ENCODE measurements around the gene ISG15.
"Not testable (repeated sequence)": the region's sequence is repeated elsewhere in the genome, so short reads cannot be mapped to it uniquely, and the experiment has no call there.

Gene ISG15

DNA sequence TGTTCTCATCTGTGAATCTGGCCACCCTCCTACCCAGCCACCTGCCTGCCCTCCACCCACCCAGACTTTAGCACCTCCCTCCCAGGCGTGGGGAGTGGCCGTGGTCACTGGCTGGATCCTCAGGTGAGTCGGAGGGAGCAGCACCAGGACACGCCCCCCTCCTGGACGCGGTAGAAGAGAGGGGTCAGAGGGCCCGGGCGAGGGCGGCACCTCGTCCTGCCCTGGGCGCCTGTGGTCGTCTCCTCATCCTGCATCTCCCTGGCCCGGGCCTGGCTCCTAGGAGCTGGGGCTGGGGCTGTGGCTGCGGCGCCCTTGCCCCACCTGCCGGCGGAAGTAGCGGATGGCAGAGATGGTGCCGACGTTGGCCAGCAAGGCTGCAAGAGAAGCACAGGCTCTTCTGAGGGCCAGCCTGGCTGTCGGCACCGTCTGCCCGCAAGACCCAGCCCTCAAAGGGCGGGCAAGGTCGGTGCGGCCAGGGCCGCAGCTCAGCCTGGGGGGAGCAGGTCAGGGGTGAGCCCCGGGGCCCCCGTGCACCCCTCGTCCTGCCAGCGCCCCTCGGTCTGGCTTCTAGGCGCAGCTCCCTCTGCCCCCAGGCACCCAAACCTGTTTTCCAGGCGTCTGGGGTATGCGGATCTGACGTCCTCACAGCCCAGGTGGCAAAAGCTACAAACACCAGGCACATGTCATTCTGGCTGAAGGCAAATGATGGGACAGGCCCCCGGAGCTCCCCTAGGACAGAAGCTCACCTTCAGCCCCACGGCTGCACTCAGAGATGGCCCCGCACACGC is 37.2 kb upstream of the ISG15 start:
- DNase-seq = peak in 1 of 2 experiments; percentile 41

DNA sequence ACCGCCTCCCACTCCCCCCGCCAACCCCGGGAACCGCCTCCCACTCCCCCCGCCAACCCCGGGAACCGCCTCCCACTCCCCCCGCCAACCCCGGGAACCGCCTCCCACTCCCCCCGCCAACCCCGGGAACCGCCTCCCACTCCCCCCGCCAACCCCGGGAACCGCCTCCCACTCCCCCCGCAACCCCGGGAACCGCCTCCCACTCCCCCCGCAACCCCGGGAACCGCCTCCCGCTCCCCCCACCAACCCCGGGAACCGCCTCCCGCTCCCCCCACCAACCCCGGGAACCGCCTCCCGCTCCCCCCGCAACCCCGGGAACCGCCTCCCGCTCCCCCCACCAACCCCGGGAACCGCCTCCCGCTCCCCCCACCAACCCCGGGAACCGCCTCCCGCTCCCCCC is 36.5 kb upstream of the ISG15 start:
- not testable (repeated sequence) for DNase-seq

DNA sequence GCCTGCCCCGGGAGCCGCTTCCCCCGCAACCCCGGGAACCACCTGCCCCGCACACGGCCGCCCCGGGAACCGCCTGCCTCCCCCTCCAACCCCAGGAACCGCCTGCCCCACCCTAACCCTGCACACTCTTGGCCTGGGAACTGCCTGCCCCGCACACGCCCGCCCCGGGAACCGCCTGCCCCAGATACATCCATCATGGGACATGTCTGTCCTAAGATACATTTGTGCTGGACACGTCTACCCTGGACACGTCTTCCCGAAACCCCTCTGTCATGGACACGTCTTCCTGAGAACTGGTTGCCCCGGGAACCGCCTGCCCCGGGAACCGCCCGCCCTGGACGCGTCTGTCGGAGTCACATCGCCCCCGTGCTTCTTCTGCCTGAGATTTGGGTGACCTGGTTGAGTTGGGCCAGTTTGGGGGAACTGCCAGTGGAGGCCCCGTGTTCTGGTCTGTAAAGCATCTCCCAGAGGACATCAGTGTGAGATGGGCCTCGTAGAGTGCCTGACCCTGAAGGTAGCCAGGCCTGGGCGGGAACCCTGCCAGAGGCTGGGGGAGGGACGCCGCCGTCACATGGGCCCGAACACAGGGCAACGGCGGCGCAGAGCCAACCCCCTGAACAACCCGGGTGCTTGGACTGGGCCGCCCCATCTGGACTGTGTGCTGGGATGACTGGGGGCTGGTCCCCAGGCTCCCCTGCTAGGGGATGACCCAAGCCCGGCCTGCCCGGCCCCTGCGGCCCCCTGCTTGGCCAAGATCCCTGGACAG is 35.0 kb upstream of the ISG15 start:
- DNase-seq = no peak

DNA sequence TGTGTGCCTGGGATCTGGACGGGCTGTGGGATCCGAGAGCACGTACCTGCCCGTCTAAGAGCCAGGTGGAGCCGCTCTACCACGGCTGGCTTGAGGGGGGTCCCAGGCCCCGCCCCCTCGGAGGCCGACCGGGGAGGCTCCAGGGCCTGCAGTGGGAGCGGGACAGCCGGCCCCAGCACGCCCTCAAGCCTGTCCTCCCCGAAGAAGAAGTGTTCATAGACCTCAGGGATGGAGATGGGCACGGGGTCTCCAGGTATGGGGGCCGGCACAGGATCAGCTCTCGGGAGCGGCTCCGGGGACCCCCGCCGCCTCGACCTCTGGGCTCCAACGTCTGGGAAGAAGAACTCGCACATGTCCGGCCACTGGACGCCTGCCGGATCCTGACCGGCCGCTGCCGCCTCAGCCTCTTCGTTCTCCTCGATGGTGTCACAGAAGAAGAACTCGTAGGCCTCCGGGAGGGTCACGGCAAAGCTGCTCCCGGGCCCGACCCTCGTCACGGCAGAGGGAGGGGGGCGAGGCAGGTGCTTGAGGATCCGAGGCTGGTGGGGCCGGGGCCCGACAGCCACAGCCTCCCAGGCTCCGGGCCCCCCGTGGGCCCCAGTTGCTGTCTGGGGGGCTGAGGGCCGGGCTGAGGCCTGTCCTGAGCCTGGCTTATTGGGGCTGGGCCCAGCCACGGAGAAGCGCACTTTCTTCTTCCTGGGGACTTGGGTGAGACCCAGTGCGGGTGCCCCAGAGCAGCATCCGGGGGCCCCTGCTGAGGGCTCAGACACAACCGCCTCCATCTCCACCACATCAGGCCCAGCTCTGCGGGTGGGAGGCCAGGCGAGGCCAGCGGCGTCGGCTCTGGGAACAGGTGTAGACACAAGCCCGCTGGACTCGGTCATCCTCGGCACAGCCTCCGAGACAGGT is 34.2 kb upstream of the ISG15 start:
- no peak for DNase-seq

DNA sequence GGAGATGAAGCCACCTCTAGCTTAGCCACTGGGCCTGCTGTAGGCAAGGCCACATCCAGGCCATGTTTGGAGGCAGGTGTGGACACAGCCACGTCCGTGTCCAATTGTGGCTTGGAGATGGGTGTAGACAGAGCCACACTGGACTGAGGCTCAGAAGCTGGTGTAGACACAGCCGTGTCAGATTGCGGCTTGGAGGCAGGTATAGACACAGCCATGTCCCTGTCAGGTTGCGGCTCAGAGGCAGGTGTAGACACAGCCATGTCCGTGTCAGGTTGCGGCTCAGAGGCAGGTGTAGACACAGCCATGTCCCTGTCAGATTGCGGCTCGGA is 33.6 kb upstream of the ISG15 start:
- no peak for DNase-seq

DNA sequence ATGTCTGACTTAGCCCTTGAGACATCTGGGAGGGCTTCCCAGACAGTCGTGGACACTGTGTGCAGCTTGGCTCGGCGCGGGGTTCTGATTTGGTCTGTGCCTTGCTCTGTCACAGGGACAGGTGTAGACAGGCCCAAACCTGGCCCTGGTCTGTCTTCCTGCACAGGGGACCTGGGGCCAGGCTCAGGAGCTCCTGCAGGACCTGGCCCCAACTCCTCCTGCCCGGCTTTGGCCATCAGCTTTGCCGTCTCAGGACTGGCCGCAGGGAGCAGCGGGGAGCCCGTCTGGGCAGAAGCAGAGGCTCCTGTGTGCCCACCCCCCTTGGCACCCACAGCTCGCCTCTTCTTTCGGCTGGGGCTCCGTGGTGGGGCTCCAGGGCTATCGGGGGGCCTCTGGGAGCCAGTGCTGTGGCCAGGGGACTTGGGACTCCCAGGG is 33.1 kb upstream of the ISG15 start:
- no peak for DNase-seq

DNA sequence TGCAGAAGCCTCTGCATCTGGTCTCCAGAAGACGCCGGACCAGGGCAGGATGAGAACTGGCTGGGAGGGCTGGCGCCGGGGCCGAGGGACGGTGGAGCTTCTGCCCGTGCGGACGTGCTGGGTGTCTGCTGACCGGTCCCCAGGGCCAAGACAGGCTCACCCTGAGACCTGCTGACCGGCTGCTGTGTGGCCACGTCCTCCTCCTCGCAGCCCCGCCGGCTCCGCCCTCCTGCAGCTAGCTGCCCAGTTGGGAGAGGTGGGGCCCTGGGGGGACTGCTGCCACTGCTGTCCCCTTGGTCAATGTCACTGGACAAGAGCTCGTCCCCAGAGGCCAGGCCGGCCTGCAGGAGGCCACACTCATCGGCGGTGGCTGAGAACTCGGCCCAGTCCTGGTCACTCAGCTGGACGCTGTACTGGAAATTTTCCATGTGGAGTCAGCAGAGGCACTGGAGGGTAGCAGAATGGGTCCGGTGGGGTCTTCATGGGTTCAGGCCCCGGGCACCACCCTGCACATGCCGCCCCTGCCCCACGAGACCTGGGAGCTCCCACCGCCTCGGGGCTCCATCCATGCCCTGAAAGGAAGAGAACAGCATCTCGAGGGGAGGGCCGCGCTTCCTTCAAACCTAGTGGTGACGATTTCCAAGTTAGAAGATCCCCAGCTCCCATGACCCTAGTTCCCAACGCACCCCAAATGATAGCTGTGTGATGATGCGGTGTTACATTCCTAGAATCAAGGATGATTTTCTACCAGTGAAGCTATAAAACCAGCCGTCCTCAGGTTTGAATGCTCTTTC is 32.5 kb upstream of the ISG15 start:
- no peak for DNase-seq

DNA sequence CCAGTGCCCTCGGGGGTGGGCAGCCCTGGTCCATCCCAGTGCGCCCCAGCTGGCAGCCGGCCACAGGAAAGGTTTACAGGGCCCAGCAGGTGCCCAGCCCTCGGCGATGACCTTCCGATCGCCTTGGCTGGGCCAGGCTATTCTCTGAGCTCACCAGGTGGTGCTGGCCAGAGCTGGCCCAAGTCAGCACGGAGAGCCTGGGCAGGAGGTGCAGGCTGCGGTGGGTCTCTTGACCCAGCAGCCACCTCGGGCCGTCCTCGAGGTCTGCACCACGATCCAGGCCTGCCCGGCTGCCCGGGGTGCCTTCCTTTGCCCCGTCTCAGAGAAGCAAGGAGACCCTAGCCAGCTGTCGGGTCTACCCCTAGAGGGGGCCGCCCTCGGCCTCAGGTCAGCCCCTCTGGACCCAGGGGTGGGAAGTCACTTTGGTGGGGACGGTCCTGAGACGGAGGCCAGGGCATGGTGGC is 31.8 kb upstream of the ISG15 start:
- no peak for DNase-seq

DNA sequence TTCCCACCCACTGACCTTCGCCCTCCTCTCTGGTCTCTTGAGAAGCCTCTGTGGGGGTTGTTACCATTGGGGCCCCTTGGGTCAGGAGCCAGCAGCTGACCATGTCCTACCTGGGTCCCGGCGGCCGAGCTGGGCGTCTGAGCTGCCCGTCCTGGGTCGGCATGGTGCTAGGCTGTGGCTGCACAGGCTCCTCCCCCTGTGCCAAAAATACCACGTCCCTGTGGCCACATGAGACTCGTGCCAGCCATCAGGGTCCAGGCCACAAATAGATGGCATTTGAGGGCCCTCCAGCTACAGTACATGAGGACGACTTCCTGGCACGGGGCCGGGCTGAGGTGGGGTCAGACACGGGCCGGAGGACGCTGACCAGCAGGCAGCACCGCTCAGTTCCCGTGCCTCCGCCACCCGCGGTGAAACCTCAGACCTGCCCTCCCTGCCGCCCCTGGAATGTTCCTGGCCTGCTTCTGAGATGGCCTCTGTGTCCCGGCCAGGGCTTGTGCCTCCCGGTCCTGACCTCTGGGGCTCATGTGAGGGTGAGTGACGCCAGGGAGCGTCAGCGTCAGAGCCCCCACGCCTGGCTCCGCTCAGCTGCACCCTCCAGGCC is 31.2 kb upstream of the ISG15 start, which contains the start of gene PERM1:
Gene PERM1 (minus strand): TSS at position 139 of the 604 bp plus-strand sequence. CDS start 1,064 bp downstream, outside the sequence.
- no peak for DNase-seq

DNA sequence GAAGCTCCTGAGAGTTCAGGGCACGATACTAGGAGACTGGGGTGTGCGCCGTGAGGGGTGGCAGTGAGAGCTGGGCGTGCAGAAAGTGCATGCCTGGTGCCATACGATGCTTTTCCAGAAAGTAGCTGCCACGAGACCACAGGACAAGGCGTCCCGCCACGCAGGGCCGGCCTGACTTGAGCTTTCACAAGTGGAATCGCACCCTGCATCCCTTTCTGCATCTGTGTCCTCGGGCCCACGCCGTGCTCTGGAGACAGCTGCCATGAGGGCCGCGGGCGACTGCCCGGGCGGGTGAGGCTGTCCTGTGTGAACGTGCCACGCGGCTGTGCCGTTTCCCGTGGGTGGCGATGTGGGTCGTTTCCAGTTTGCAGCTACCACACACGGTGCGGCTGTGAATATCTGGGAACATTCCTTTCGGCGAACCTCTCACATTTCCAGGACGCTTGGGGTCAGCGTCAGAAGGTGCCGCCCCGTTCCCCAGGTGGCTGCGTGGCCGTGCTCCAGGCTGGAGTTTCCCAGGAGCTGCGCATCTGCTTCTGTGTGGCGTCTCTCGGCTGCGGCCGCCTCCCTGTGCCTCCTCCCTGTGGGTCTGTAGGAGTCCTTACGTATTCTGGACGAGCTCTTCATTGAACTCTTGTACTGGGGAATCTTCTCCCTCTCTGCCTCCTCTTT is 30.4 kb upstream of the ISG15 start:
- no peak for DNase-seq

DNA sequence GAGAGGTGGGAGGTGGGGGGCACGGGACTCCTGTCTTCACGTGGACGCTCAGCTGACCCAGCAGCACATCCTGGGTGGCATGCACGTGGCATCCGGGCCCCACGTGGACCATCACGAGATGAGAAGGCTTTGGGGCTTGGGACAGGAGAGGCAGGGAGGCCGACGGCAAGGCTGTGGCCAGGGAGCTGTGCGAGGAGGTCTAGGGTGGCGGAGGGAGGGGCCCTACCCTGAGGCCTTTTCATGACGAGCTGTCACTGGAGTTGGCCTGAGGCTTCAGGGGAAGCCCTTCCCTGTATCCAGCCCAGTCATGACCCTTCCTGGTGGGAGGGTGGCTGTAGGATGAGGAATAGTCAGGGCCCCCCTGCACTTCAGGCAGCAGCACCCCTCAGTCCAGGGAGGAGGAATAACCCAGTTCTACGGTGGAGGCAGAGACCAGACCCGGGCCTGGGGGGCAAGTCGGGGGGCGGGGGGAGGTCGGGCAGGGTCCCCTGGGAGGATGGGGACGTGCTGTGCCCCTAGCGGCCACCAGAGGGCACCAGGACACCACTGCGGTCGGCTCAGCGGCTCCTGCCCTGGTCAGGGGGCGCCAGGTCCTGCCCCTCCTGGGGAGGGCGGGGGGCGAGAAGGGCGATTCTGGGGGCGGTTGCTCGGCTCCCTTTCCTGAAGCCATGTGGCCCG is 29.4 kb upstream of the ISG15 start:
- DNase-seq = peak; percentile 49 to 61

DNA sequence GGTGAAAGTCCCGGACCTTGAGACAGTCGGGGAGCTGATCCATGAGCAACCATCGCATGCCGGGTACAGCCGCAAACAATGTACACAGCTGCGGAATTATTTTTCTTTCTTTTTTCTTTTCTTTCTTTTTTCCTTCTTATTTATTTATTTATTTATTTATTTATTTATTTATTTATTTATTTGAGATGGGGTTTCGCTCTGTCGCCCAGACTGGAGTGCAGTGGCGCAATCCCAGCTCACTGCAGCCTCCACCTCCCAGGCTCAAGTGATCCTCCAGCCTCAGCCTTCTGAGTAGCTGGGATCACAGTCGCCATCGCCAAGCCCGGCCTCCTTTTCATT is 28.9 kb upstream of the ISG15 start:
- no peak for DNase-seq

DNA sequence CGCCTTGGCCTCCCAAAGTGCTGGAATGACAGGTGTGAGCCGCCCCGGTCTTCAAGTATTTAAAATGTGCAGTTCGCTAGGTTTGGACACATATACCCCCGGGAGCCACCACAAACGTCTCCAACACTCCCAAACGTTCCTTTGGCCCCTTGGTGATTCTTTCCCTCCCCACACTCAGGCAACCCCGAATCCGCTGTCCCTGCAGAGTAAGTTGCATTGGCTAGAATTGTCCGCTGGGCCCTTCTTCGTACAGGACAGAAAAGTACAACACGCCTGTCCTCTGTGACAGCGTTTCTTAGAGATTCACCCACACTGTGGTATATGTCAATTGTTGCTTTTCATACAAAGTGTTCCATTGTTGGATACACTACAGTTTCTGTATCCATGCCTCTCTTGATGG is 28.2 kb upstream of the ISG15 start:
- no peak for DNase-seq

DNA sequence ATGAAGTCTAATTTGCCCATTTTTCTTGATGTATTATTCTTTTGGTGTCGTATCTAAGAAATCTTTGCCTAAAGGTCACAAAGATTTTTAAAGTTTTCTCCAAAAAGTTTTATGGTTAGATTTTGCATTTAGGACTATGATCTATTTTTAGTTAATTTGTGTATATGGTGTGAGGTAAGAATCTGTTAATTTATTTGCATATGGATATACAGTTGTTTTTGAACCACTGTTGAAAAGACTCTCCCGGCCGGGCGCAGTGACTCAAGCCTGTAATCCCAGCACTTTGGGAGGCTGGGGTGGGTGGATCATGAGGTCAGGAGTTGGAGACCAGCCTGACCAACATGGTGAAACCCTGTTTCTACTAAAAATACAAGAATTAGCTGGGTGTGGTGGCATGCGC is 25.2 kb upstream of the ISG15 start:
- DNase-seq = not testable (repeated sequence)

DNA sequence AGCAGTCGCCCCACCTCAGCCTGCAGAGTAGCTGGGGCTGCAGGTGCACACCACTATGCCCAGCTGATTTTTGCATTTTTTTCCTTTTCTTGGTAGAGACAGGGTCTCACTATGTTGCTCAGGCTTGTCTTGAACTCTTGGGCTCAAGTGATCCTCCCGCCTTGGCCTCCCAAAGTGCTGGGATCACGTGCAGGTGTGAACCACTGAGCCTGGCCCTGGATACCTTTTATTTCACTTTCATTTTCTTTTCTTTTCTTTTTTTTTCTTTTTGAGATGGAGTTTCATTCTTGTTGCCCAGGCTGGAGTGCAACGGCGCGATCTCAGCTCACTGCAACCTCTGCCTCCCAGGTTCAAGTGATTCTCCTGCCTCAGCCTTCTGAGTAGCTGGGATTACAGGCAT is 22.0 kb upstream of the ISG15 start:
- not testable (repeated sequence) for DNase-seq

DNA sequence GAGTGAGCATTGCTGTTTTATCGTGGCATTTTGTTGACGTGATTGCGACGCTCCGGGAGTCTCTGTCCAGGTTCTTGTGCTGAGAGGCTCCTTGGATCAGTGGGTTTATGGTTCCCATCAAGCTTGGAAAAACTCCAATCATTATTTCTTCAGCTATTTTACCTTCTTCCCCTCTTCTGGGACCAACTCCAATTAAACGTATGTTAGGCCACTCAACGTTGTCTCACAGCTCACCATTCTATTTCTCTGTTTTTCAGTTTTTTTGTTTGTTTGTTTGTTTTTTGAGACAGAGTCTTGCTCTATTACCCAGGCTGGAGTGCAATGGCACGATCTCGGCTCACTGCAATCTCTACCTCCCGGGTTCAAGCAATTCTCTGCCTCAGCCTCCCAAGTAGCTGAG is 21.4 kb upstream of the ISG15 start:
- DNase-seq = no peak

DNA sequence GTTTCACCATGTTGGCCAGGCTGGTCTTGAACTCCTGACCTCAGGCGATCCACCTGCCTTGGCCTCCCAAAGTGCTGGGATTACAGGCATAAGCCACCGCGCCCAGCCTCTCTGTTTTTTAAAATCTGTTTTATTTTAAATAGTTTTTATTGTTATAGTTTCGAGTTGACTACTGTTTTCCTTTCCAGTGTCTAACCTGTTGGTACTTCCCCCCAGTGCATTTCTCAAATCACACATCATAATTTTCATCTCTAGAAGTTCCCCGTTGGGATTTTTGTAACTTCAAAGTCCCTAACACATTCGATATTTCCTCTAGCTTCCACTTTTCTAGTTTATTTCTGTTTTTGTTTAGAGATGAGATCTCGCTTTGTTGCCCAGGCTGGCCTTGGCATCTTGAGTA is 20.9 kb upstream of the ISG15 start:
- DNase-seq = no peak

DNA sequence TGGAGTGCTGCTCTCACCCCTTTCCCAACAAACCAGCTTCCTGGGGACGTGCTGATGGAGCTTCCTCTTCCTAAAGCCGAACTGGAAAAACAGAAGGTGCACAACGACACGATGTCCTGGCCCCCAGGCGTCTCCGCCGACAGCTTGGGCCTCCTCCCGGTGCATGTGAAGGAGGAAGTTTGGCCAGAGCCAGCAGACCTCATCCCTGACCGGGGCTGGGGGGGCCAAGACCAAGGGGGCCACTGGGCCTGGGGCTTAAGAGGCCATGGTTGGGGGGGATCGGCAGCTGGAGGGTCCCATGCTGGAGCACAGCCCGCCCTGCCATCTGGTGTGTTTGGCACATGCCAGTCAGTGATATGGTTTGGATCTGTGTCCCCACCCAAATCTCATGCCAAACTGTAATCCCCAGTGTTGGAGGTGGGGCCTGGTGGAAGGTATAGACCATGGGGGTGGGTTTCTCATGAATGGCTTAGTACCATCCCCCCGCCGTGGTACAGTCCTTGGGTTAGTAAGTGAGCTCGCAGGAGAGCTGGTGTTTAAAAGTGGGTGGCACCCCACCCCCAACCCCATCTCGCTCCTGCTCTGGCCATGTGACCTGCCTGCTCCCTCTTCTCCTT is 19.8 kb upstream of the ISG15 start:
- no peak for DNase-seq

DNA sequence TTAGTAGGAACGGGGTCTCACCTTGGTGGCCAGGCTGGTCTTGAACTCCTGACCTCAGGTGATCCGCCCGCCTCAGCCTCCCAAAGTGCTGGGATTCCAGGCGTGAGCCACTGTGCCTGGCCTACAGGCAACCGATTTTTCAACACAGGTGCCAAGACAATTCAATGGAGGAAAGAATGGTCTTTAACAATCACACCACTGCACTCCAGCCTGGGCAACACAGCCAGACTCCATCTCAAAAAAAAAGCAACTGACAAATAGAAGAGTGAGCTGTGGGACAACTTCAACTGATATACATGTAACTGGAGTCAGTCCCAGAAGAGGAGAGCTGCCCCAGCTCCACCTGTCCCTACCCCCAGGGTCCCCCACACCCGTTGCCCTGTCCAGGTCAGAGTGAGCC is 18.8 kb upstream of the ISG15 start:
- DNase-seq = not testable (repeated sequence)
